NCI-H82 treated with DMSO at 0.1 percent for 48 hours (cell line): ENCODE results near the gene BACE1.
"Not testable (repeated sequence)": the region's sequence is repeated elsewhere in the genome, so short reads cannot be mapped to it uniquely, and the experiment has no call there.

Source experiments
- DNase-seq: peaks from one replicate; lab custom pipeline; 2025; ENCODE audit not compliant: unreplicated experiment; lab: John Stamatoyannopoulos, UW

The BACE1 gene

DNA sequence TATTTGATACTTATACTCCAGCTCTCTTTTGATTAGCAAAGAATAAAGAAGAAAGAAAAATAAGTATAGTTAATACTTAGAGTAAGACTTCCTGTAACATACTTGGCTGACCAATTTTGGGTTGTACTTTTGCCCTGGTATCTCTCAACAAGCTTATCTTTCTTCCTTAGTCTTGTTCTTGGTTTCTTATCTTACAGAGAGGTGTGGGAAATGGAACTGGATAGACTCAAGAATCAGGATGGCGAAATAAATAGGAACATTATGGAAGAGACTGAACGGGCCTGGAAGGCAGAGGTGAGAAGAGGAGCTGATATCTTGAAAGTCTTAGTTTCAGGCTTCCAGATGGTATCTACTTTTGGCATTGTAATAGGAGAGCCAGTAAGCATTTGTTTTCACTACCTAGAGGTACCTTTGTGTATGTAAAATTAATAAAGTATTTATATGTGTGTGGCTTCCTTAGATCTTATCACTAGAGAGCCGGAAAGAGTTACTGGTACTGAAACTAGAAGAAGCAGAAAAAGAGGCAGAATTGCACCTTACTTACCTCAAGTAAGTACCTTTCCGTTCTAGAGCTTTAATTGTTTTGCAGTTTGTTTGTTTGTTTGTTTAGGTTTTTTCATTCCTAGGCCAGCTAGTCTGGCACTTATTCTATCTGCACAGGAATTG, 36.2 kb downstream of the BACE1 start:
- no peak for DNase-seq

DNA sequence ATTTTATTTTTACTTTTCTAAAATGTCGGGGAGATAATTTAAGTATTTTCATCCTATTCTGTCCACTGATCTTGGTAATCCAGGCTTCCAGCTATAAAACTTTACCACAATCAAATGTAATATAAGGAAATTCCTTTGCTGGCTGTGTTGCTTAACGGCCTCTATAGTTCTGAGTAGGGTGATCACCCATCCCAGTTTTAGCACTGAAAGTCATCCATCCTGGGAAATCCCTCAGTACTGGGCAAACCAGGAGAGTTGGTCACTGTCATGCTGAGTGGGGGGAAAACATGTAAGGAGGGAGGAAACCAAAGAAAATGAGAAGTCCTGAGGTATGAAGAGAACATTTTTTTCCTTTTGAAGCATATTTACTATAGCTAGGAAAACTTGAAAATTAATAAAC, 37.7 kb downstream of the BACE1 start:
- DNase-seq: no peak

DNA sequence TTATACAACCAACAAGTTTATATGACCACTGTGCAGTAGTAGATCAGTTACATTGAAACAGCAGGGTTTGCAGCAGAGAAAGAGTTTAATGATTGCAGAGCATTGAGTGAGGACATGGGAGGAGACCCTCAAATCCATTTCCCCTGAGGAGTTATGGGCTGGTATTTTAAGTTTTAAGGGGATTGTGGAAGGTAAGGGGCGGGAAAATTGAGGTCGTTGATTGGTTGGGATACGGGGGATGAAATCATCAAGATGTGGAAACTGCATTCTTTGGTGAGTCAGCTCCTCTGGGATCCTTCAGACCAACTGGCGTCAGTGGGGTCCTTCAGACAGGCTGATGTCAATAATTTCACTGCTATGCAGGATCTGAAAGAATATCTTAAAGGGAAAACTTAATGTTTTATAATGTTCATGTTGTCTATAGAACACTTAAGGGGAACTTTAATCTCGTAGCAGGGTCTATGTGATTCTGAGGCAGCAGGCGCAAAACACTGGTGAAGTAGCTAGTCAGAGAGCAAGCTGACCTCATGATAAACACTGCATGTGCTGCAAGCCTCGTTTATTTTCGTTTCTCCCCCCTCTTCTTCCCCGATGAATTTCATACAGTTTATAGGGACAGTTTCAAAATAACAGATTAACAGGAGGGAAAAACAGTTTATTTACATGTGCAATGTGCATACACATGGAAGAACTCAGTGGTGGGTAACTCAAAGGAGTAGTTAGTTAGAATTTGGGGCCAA, 42.3 kb downstream of the BACE1 start:
- DNase-seq: no peak

DNA sequence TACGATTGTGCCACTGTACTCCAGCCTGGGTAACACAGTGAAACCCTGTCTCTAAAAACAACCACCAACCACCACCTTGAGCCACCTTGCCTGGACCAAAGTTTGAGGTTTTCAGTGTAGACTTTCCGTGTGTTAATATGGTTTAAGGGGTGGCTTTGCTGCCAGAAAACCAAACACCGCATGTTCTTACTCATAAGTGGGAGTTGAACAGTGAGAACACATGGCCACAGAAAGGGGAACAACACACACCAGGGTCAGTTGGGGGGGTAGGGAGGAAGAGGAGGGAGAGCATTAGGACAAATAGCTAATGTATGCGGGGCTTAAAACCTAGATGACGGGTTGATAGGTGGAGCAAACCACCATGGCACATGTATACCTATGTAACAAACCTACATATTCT, 43.9 kb downstream of the BACE1 start:
- DNase-seq: not testable (repeated sequence)

- DNase-seq: no peak
Measured at GRCh38 chr11:117271208-117271607, 44.8 kb downstream of the BACE1 start.

- DNase-seq: no peak
Measured at GRCh38 chr11:117269856-117270255, 46.2 kb downstream of the BACE1 start.

DNA sequence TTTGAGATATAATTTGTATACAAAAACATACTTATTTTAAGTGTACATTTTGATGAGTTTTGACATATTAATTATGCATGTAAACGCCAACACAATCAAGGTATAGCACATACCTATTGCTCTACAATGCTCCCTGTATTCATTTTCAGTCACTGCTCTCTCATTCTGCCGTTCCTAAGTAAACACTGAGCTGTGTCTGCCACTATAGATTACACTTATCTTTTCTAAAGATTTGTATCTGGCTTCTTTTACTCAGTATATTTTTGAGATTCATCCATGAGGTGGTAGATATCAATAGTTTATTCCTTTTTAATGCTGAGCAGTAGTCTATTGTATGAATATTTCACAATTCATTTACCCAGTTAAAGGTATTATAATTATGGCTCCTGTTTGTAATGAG, 50.3 kb downstream of the BACE1 start:
- no peak for DNase-seq

- peak; percentile 74 for DNase-seq
Measured at GRCh38 chr11:117264624-117265323, 51.3 kb downstream of the BACE1 start.

- no peak for DNase-seq
Measured at GRCh38 chr11:117259417-117259816, 56.6 kb downstream of the BACE1 start.

DNA sequence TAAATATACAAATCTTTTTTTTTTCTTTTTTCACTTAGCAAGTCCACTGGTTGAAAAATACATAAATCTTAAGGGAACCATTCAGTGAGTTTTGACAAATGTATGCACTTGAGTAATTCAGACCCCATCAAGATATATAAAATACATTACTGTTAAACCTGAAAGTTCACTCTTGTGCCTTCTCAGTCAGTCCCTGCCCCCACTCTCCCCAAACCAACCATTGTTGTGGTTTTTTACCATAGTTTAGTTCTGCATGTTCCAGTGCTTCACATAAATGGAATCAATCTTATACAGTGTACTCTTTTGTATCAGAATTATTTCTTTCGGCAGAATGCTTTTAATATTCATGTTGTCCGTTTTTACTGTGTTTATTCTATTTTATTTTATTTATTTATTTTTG, 57.5 kb downstream of the BACE1 start:
- no peak for DNase-seq

- no peak for DNase-seq
Measured at GRCh38 chr11:117256573-117256972, 59.5 kb downstream of the BACE1 start.

DNA sequence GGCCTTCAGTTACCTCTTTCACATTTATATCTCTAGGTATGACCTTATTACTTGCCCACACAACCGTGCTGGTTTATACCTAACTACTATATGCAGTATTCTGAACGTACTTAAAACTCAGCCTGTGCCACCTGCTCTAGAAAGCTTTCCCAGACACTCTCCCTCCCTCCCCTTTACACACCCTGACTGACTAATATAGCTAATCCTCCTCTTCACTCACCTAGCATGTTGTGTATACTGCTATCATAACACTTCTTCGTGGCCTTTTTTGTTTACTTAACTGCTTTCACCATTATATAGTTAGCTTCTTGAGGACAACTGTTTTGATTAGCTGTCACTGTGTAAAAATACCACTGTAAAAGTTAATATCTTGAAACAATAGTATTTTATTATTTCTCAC, 60.1 kb downstream of the BACE1 start:
- no peak for DNase-seq

DNA sequence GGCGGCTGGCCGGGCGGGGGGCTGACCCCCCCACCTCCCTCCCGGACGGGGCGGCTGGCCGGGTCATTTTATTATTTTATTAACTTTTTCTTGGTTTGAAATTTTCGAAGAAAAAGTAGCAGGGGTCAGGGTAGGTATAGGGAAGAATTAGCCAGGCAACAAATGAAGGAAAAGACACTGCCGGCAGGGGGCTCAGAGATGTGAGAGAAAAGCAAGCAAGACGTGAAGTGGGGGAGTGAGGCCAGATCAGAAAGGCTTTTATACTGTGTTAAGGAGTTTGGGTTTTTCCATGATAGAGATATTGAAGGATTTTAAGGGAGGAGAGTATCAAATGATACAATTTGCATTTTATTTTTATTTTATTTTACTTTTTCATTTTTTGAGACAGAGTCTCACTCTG, 64.5 kb downstream of the BACE1 start:
- no peak for DNase-seq

DNA sequence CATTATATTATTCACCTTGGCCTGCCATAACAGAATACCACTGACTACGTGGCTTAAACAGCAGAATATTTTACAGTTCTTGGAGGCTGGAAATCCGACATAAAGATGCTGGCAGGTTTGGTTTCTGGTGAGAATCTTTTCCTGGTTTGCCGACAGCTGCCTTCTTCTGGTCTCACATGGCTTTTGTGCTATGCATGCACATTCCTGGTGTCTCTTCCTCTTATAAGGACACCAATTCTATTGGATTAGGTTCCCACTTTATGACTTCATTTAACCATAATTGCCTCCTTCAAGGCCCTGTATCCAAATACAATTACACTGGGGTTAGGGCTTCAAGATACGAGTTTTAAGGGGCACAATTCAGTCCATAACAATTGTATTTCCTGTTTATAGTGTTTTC, 66.5 kb downstream of the BACE1 start:
- DNase-seq: no peak

DNA sequence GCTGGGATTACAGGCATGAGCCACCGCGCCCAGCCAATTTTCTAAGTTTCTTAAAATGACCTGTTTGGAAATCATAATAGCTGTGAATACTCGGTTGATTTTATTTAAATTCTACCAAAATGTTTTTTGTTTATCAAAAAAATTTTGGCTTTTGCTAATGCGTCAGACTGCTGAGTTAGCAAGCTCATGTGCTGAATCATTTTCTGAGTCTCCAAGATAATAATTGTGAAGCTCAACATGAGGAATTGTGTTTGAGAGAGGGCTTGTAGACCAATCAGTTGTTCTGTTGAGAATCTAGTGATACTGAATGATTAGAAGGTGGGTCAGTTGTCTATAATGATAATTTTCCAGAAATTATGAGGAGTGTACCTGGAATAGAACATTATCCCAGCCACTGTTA, 67.7 kb downstream of the BACE1 start:
- DNase-seq: no peak

DNA sequence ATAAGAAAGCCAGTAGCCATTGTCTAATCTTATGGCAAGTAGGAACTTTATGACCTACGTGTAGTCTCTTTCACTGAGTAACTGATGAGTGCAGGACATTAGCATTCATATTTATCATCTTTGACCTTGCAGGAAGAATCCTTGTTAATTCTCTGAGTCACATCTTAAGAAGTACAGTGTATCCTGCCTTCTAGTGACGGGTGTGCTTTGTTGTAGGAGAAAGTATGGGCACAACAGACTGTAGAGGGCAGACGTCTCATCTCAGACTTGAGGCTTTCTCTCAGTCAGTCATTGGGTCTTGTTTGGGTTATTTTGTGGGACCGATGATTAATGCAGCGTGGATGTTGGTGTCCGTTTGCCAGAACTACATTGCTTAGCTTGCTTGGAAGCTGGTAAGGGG, 76.8 kb downstream of the BACE1 start:
- DNase-seq: no peak

- no peak for DNase-seq
Measured at GRCh38 chr11:117238221-117238620, 77.8 kb downstream of the BACE1 start.
